Stimulated activated CD8-positive, alpha-beta memory T cell treated with anti-CD3 and anti-CD28 coated beads, Interleukin-15, amount 100 ng/mL, for 1 hour (primary cell): ENCODE results near the gene ZNF667.

Experiments
- DNase-seq: peaks from one replicate; pipeline ENCODE4 v3.0.0-alpha.2; 2020; ENCODE audit warnings: low read depth

The ZNF667 gene

GRCh38 chr19:56476651-56477428, at the start of gene ZNF667:
TSS of gene ZNF667 (minus strand) at chr19:56477345. CDS start at chr19:56462370, 14,975 bp downstream.
- DNase-seq: no peak

- DNase-seq: no peak
Observed at GRCh38 chr19:56525214-56525860, 48.2 kb upstream of the ZNF667 start.

GRCh38 chr19:56508290-56508778, 31.2 kb upstream of the ZNF667 start:
- no peak for DNase-seq

- DNase-seq: peak; percentile 62
Observed at GRCh38 chr19:56507446-56508289, 30.5 kb upstream of the ZNF667 start, which contains the start of gene ZNF471. TSS of gene ZNF471 (plus strand) at chr19:56507855. CDS start at chr19:56511572, 3,717 bp downstream.

- no peak for DNase-seq
Observed at GRCh38 chr19:56504581-56504980, 27.4 kb upstream of the ZNF667 start.

- DNase-seq: no peak
Observed at GRCh38 chr19:56491399-56491798, 14.3 kb upstream of the ZNF667 start.

GRCh38 chr19:56477429-56478338, 539 bp upstream of the ZNF667 start:
- DNase-seq: peak; percentile 20

GRCh38 chr19:56476093-56476492, 1.1 kb downstream of the ZNF667 start:
- no peak for DNase-seq

- DNase-seq: no peak
Observed at GRCh38 chr19:56474308-56474707, 2.8 kb downstream of the ZNF667 start.

- DNase-seq: no peak
Observed at GRCh38 chr19:56441206-56441792, 35.8 kb downstream of the ZNF667 start.

GRCh38 chr19:56423985-56424353, 53.2 kb downstream of the ZNF667 start:
- no peak for DNase-seq

- DNase-seq: no peak
Observed at GRCh38 chr19:56423276-56423984, 53.7 kb downstream of the ZNF667 start.

GRCh38 chr19:56405062-56405461, 72.1 kb downstream of the ZNF667 start:
- no peak for DNase-seq

GRCh38 chr19:56404705-56405056, 72.5 kb downstream of the ZNF667 start:
- DNase-seq: no peak

GRCh38 chr19:56403764-56404704, 73.1 kb downstream of the ZNF667 start, which contains the start of gene ZNF583:
TSS of gene ZNF583 (plus strand) at chr19:56404332. CDS start at chr19:56407115, 2,783 bp downstream.
- peak; percentile 78 for DNase-seq

GRCh38 chr19:56403261-56403660, 73.9 kb downstream of the ZNF667 start:
- DNase-seq: no peak

GRCh38 chr19:56400485-56400884, 76.7 kb downstream of the ZNF667 start:
- no peak for DNase-seq

- no peak for DNase-seq
Observed at GRCh38 chr19:56398809-56399208, 78.3 kb downstream of the ZNF667 start.
